ENCODE results near the gene PMAIP1. TPM values are rescaled to one million over a fixed set of nuclear protein-coding genes. Genes with fewer than 3 reads are reported as not detected.
A peak's percentile ranks its signal among the peaks of the same experiment; 100 is the strongest.

The PMAIP1 gene
- total RNA-seq, 1 donor from 2014 or later = 4.6 TPM

DNA sequence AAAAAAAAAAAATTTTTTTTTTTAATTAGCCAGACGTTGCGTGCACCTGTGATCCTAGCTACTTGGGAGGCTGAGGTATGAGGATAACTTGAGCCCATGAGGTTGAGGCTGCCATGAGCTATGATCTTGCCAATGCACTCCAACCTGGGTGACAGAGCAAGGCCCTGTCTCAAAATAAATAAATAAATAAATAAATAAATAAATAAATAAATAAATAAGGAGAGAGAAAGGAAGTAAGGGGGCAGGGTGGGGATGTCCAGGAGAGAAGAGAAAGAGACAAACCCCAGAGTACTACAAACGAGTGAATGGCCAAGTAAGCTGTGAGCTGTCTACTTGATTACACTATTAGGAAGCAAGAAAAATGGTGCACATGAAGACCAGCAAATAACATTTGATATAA, 7.7 kb upstream of the PMAIP1 start:
- DNase-seq (ENCODE audit: low read depth, low spot score) = no peak
- no peaks in the 10 kb centered on the region for H3K36me3 Mint-ChIP-seq (ENCODE audit: low read depth)
- no peaks in the 10 kb centered on the region for H3K9me3 Mint-ChIP-seq
- H3K4me1 Mint-ChIP-seq = no peaks in the 10 kb centered on the region
- H3K27ac Mint-ChIP-seq (ENCODE audit: unreplicated experiment) = no peak overlapping the region
- TF ChIP-seq CTCF (conservative IDR thresholded peaks at IDR 0.05) = no peak
- peaks cover 44% of the 10 kb centered on the region for H3K27me3 Mint-ChIP-seq (ENCODE audit: low read depth)
- H3K4me3 Mint-ChIP-seq = no peak overlapping the region

DNA sequence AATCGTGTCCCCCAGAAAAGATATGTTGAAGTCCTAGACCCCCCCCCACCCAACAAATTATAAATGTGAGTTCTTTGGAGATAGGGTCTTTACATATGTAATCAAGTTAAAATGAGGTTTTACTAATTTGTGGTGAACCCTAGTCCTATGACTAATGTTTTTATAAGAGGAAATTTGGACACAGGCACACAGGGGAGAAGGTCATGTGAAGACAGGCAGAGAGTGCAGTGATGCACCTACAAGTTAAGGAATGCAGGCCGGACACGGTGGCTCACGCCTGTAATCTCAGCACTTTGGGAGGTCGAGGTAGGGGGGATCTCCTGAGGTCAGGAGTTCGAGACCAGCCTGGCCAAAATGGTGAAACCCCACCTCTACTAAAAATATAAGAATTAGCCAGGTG, 5.8 kb upstream of the PMAIP1 start:
- peaks cover 2% of the 10 kb centered on the region for H3K4me1 Mint-ChIP-seq
- peaks cover 62% of the 10 kb centered on the region for H3K27me3 Mint-ChIP-seq (ENCODE audit: low read depth)
- no peak overlapping the region for H3K27ac Mint-ChIP-seq (ENCODE audit: unreplicated experiment)
- no peak overlapping the region for H3K4me3 Mint-ChIP-seq
- peaks cover under 1% of the 10 kb centered on the region for H3K36me3 Mint-ChIP-seq (ENCODE audit: low read depth)
- no peaks in the 10 kb centered on the region for H3K9me3 Mint-ChIP-seq
- TF ChIP-seq CTCF (conservative IDR thresholded peaks at IDR 0.05) = no peak
- no peak for DNase-seq (ENCODE audit: low read depth, low spot score)

GRCh38 chr18:59897321-59897954, 2.4 kb upstream of the PMAIP1 start:
- H3K4me3 Mint-ChIP-seq = peak overlapping the region; percentile 44
- peaks cover 6% of the 10 kb centered on the region for H3K36me3 Mint-ChIP-seq (ENCODE audit: low read depth)
- no peak for DNase-seq (ENCODE audit: low read depth, low spot score)
- TF ChIP-seq CTCF (conservative IDR thresholded peaks at IDR 0.05) = no peak
- peaks cover 25% of the 10 kb centered on the region for H3K4me1 Mint-ChIP-seq
- H3K9me3 Mint-ChIP-seq = no peaks in the 10 kb centered on the region
- peaks cover 88% of the 10 kb centered on the region for H3K27me3 Mint-ChIP-seq (ENCODE audit: low read depth)
- no peak overlapping the region for H3K27ac Mint-ChIP-seq (ENCODE audit: unreplicated experiment)

DNA sequence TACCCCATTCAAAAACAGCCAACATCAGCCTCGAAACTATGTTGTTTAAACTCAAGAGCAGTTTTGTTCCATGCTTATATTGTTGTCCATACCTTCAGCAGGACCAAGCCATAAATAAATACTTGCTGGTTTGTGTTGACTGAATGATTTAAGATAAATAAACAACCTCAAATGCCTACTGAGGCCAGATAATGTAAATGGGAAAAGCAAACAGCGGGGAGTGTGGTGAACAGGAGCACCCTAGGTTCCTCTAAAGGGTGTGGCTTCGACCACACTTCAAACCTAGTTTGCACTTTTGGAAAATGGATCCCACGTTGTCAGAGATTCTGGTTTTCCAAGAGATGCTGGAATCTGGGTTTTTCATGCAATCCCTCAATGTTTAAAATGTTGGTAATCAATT, 1.7 kb upstream of the PMAIP1 start:
- Mint-ChIP-seq H3K9me3 (no peaks in the 10 kb centered on the region), H3K36me3 (ENCODE audit: low read depth) (peaks cover 9% of the 10 kb centered on the region), H3K27ac (ENCODE audit: unreplicated experiment) (no peak overlapping the region), H3K4me1 (peaks cover 31% of the 10 kb centered on the region), H3K27me3 (ENCODE audit: low read depth) (peaks cover 91% of the 10 kb centered on the region), H3K4me3 (peak overlapping the region; percentile 86)
- no peak for DNase-seq (ENCODE audit: low read depth, low spot score)
- no peak for TF ChIP-seq CTCF (conservative IDR thresholded peaks at IDR 0.05)

GRCh38 chr18:59898609-59899297, 1.0 kb upstream of the PMAIP1 start:
- no peak for DNase-seq (ENCODE audit: low read depth, low spot score)
- no peak for TF ChIP-seq CTCF (conservative IDR thresholded peaks at IDR 0.05)
- Mint-ChIP-seq H3K4me3 (peak overlapping the region; percentile 86), H3K27me3 (ENCODE audit: low read depth) (peaks cover 91% of the 10 kb centered on the region), H3K27ac (ENCODE audit: unreplicated experiment) (no peak overlapping the region), H3K9me3 (no peaks in the 10 kb centered on the region), H3K4me1 (peaks cover 33% of the 10 kb centered on the region), H3K36me3 (ENCODE audit: low read depth) (peaks cover 11% of the 10 kb centered on the region)

Measured in neural crest cell (in vitro differentiated cells).